ENCODE measurements around the gene ARL3.

ARL3 gene

DNA sequence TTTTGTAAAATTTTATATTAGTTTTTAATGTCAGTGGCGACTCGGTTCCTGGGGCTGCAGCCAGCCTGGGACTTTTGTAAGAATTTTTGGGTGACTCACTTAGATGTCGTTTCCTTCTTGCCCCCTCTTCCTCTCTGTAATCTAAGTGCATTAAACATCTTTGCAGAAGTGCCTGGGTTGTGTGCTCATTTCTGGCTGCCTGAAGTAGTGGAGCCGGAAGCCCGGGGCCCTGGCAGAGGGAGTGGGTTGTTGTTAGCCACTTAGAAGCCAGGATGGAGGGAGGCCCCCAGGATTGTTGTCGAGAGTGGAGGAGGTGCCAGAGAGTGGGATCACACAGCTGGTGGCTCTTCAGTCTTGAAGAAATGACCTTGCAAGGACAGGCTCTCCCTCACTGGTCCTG lies 80.9 kb downstream of the ARL3 start:
- DNase-seq, result no peak

GRCh38 chr10:102632394-102633111 lies 81.6 kb downstream of the ARL3 start:
- no peak for DNase-seq

- DNase-seq, result no peak
Measured at GRCh38 chr10:102631525-102632393, 82.4 kb downstream of the ARL3 start.

DNA sequence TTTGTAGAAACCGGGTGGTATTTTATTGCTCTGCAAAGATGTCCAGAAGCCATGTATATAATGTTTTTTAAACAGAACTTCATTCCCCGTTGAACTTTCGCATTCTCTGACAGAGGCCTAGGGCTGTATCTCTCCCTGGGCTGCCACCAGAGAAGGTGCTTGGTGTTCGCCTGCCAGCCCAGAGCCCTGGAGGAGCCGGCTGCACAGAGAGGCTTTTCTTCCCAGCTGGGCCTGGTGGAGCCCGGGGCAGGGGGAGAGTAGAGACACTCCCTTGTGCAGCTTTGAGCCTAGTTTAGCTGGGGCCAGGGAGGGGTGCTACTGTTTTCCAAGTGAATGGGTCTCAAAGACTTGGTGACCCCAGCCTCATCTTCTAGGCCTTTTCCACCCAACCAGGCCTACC lies 83.5 kb downstream of the ARL3 start:
- no peak for DNase-seq

- no peak for DNase-seq
Measured at GRCh38 chr10:102629661-102630614, 84.3 kb downstream of the ARL3 start.

DNA sequence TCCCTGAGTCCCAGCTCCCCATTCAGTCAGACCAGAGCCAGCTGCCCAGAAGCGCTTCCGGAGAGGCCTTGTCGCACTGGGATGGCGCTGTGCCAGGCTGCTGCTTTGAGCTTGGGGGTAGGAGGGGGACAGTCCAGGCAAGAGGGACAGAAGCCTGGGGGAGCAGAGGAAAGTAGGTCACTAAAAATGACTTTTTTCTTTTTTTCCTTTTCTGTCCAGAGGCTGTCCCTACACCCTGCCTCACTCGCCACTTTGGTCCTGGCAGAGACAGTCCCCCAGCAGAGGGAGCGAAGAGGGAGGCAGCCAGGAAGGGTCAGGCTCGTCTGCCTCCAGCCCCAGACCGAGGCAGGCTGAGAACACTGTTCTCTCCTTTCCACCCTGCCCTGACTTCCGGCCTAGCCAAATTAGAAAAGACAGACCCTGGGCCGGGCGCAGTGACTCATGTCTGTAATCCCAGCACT lies 85.7 kb downstream of the ARL3 start:
- DNase-seq, result no peak

GRCh38 chr10:102627736-102628293 lies 86.4 kb downstream of the ARL3 start:
- DNase-seq, result no peak

GRCh38 chr10:102627291-102627735 lies 86.9 kb downstream of the ARL3 start:
- DNase-seq, result no peak

DNA sequence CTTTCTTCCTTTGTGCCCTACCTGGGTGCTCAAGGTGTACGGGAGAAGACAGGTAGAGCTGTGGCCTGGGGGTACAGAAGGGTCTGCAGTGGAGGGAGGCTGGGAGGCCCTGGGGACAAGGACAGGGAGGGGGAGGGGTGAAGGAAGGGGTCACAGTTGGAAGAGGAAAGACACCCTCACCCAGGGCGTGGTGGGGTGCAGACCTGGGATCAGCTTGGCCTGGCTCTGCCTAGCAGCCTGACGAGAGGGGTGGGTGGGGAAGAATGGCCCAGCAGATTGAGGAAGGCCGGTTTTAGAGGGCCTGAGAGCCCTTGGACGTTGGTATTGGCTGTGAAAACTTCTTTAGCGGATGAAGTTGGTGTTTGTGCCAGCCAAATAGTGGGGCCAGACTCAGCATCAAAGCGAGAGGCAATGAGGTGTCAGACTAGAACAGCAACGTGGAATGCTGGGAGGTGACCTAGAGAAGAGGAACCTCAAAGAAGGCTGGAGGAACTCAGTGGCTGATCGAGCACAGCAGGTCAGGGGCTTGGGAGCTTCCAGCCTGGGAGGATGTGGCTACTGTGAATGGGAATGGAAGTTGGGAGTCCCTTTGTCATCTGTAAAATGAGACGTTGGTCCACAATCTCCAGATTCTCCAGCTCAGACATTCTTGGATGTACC lies 88.0 kb downstream of the ARL3 start:
- no peak for DNase-seq

DNA sequence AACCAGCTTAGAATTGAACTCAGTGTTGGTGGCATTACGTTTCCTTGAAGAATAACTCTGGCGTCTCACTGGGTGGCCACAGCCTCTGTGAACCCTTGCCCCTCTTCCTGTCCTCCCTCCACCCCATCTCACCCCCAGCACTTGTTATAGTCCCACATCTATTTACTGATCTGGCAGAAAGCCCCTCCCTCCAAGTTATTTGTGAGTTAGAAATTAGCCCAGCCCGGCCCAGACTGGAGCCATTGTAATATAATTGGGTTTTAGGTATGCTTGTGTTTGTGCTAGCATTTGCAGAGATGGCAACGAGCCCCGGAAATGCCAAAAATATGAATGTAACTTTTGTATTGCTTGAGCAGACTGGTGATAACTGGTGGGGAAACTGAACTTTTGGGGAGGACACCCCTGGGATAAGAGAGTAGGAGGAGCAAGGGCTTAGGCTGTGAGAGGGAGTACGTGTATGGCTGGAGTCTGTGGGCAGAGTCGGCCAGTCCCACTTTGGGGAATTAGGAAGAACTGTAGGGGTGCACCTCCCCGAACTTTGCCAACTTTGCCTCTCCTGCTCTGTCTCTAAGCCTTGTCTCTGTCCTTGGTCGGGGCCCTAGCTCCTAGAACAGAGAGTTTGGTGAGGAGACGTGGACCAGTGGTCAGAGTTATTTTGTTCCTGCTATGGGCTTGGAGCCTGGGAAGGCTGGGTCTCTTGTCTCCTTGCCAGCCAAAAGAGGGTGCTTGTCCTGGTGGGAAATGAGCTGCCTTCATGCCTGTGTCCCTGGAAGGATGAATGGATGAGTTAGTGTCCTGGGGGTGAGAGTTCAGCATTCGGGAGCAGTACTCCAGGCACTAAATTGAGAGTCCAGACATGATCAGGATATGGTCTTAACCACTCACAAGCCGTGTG lies 89.2 kb downstream of the ARL3 start:
- DNase-seq, result no peak

- DNase-seq, result no peak
Measured at GRCh38 chr10:102624094-102624493, 90.1 kb downstream of the ARL3 start.
